Activated CD8-positive, alpha-beta memory T cell treated with anti-CD3 and anti-CD28 coated beads, Interleukin-2, amount 50 U/mL, for 4 hours (primary cell): ENCODE measurements around the gene GDE1.
"Not testable (repeated sequence)": the region's sequence is repeated elsewhere in the genome, so short reads cannot be mapped to it uniquely, and the experiment has no call there.

ENCODE experiments used
- DNase-seq: peaks from one replicate; pipeline ENCODE4 v3.0.0-alpha.2; 2020

Gene GDE1

GRCh38 chr16:19521471-19522396 is at the start of gene GDE1:
GDE1 (minus strand) TSS chr16:19522098; CDS start chr16:19521964, 134 bp downstream.
- peak; percentile 96 for DNase-seq

GRCh38 chr16:19567560-19567959 is 45.7 kb upstream of the GDE1 start:
- no peak for DNase-seq

GRCh38 chr16:19566362-19566761 is 44.5 kb upstream of the GDE1 start:
- DNase-seq: no peak

- DNase-seq: no peak
Measured at GRCh38 chr16:19563377-19563776, 41.5 kb upstream of the GDE1 start.

- DNase-seq: no peak
Measured at GRCh38 chr16:19560078-19560477, 38.2 kb upstream of the GDE1 start.

- DNase-seq: no peak
Measured at GRCh38 chr16:19559242-19559910, 37.5 kb upstream of the GDE1 start.

- no peak for DNase-seq
Measured at GRCh38 chr16:19555938-19556771, 34.3 kb upstream of the GDE1 start.

GRCh38 chr16:19555186-19555937 is 33.5 kb upstream of the GDE1 start, which contains the start of gene VPS35L:
VPS35L (plus strand) TSS chr16:19555703; CDS start chr16:19555730, 27 bp downstream.
- peak; percentile 98 for DNase-seq

GRCh38 chr16:19549673-19550072 is 27.8 kb upstream of the GDE1 start:
- DNase-seq: no peak

- DNase-seq: no peak
Measured at GRCh38 chr16:19548144-19548543, 26.2 kb upstream of the GDE1 start.

- DNase-seq: not testable (repeated sequence)
Measured at GRCh38 chr16:19543278-19543996, 21.5 kb upstream of the GDE1 start.

- no peak for DNase-seq
Measured at GRCh38 chr16:19542138-19542821, 20.4 kb upstream of the GDE1 start.

GRCh38 chr16:19540241-19540970 is 18.5 kb upstream of the GDE1 start:
- DNase-seq: no peak

GRCh38 chr16:19532601-19533000 is 10.7 kb upstream of the GDE1 start:
- no peak for DNase-seq

GRCh38 chr16:19528666-19529065 is 6.8 kb upstream of the GDE1 start:
- DNase-seq: no peak

- no peak for DNase-seq
Measured at GRCh38 chr16:19527161-19527560, 5.3 kb upstream of the GDE1 start.

GRCh38 chr16:19525385-19525723 is 3.5 kb upstream of the GDE1 start:
- no peak for DNase-seq

GRCh38 chr16:19524616-19525384 is 2.9 kb upstream of the GDE1 start:
- no peak for DNase-seq

- no peak for DNase-seq
Measured at GRCh38 chr16:19524356-19524615, 2.4 kb upstream of the GDE1 start.
